H9 (cell line): ENCODE measurements around the gene MARCHF3. TPM values are rescaled to one million over a fixed set of nuclear protein-coding genes. Genes with fewer than 3 reads are reported as not detected.

Source experiments
- DNase-seq: peaks from one replicate; pipeline ENCODE4 v3.0.0-alpha.2; 2017
- H2AFZ ChIP-seq: one replicate; pipeline ENCODE4 v1.6.1; 2013; ENCODE audit warnings: mild to moderate bottlenecking, low read length, control low read depth, moderate library complexity
- H2AK5ac ChIP-seq: 2 replicates; pipeline ENCODE4 v1.6.1; 2013; ENCODE audit warnings: low read length, control low read depth, mixed read lengths; ENCODE audit not compliant: insufficient read length
- H2BK120ac ChIP-seq: one replicate; pipeline ENCODE4 v1.6.1; 2013; ENCODE audit warnings: low read depth, mild to moderate bottlenecking, low read length, control low read depth, inconsistent platforms; ENCODE audit not compliant: poor library complexity, severe bottlenecking
- H2BK12ac ChIP-seq: 2 replicates; pipeline ENCODE4 v1.6.1; 2013; ENCODE audit warnings: low read length, control low read depth, mixed read lengths, low read depth; ENCODE audit not compliant: insufficient read length
- H2BK15ac ChIP-seq: 2 replicates; pipeline ENCODE4 v1.6.1; 2013; ENCODE audit warnings: low read depth, low read length, control low read depth
- H2BK20ac ChIP-seq: one replicate; pipeline ENCODE4 v1.6.1; 2013; ENCODE audit warnings: low read depth, mild to moderate bottlenecking, low read length, control low read depth, inconsistent platforms; ENCODE audit not compliant: poor library complexity, severe bottlenecking
- H2BK5ac ChIP-seq: 2 replicates; pipeline ENCODE4 v1.6.1; 2013; ENCODE audit warnings: low read length, control low read depth, mixed read lengths; ENCODE audit not compliant: insufficient read length
- H3K14ac ChIP-seq: 2 replicates; pipeline ENCODE4 v1.6.1; 2013; ENCODE audit warnings: low read length, control low read depth; ENCODE audit not compliant: insufficient read depth
- H3K18ac ChIP-seq: 2 replicates; pipeline ENCODE4 v1.6.1; 2013; ENCODE audit warnings: low read depth, mild to moderate bottlenecking, mixed read lengths, low read length, control low read depth; ENCODE audit not compliant: insufficient read length
- H3K23ac ChIP-seq: 2 replicates; pipeline ENCODE4 v1.6.1; 2013; ENCODE audit warnings: low read length, control low read depth, mixed read lengths, low read depth; ENCODE audit not compliant: insufficient read length
- H3K23me2 ChIP-seq: 2 replicates; pipeline ENCODE4 v1.6.1; 2013; ENCODE audit warnings: low read depth, mild to moderate bottlenecking, mixed read lengths, low read length, control low read depth; ENCODE audit not compliant: insufficient read length, poor library complexity, severe bottlenecking
- H3K27ac ChIP-seq: 2 replicates; pipeline ENCODE4 v1.5.1; 2013; ENCODE audit warnings: low read length, control low read depth, mixed read lengths, low read depth; ENCODE audit not compliant: insufficient read length
- H3K27me3 ChIP-seq: 2 replicates; pipeline ENCODE4 v1.6.1; 2013; ENCODE audit warnings: low read length, control low read depth, inconsistent platforms; ENCODE audit not compliant: insufficient read depth
- H3K4ac ChIP-seq: 2 replicates; pipeline ENCODE4 v1.6.1; 2013; ENCODE audit warnings: low read depth, mild to moderate bottlenecking, control low read depth, inconsistent platforms, low read length, moderate library complexity
- H3K4me1 ChIP-seq: 2 replicates; pipeline ENCODE4 v1.6.1; 2013; ENCODE audit warnings: low read length, control low read depth, inconsistent platforms; ENCODE audit not compliant: insufficient read depth
- H3K4me2 ChIP-seq: 2 replicates; pipeline ENCODE4 v1.6.1; 2013; ENCODE audit warnings: low read length, control low read depth, mixed read lengths; ENCODE audit not compliant: insufficient read length, insufficient read depth
- H3K56ac ChIP-seq: 2 replicates; pipeline ENCODE4 v1.6.1; 2013; ENCODE audit warnings: low read depth, mild to moderate bottlenecking, mixed read lengths, low read length, control low read depth; ENCODE audit not compliant: insufficient read length
- H3K79me1 ChIP-seq: 2 replicates; pipeline ENCODE4 v1.6.1; 2013; ENCODE audit warnings: low read depth, mild to moderate bottlenecking, moderate library complexity, low read length, control low read depth, inconsistent platforms; ENCODE audit not compliant: insufficient read depth, poor library complexity, severe bottlenecking
- H3K79me2 ChIP-seq: 2 replicates; pipeline ENCODE4 v1.6.1; 2013; ENCODE audit warnings: low read length, control low read depth, inconsistent platforms; ENCODE audit not compliant: insufficient read depth
- H3K9ac ChIP-seq: 2 replicates; pipeline ENCODE4 v1.6.1; 2013; ENCODE audit warnings: low read length, control low read depth, mixed read lengths; ENCODE audit not compliant: insufficient read length; ENCODE audit errors: extremely low read depth
- H3K9me3 ChIP-seq: one replicate; pipeline ENCODE4 v1.6.1; 2013; ENCODE audit warnings: low read depth, low read length, inconsistent platforms; ENCODE audit not compliant: control insufficient read depth
- H3T11ph ChIP-seq: one replicate; pipeline ENCODE4 v1.6.1; 2013; ENCODE audit warnings: mild to moderate bottlenecking, low read length, control low read depth, inconsistent platforms
- H4K20me1 ChIP-seq: one replicate; pipeline ENCODE4 v1.6.1; 2013; ENCODE audit not compliant: control insufficient read depth, insufficient read length, insufficient read depth
- H4K5ac ChIP-seq: 2 replicates; pipeline ENCODE4 v1.6.1; 2013; ENCODE audit warnings: low read depth, mild to moderate bottlenecking, mixed read lengths, low read length, control low read depth; ENCODE audit not compliant: insufficient read length
- H4K8ac ChIP-seq: replicated peaks from 2 replicates; pipeline ENCODE4 v1.6.1; 2013; ENCODE audit warnings: low read length, control low read depth, mixed read lengths, low read depth; ENCODE audit not compliant: insufficient read length
- H4K91ac ChIP-seq: 2 replicates; pipeline ENCODE4 v1.6.1; 2013; ENCODE audit warnings: low read depth, mild to moderate bottlenecking, moderate library complexity, mixed read lengths, low read length, control low read depth; ENCODE audit not compliant: insufficient read length
- H3K27ac Mint-ChIP-seq, 3 experiments: 2 replicates in 2 of 3; 3 replicates in 1 of 3; pipeline ENCODE4 v1.8.0; 2020 to 2021; ENCODE audit warnings: mixed read lengths in 3 of 3, mild to moderate bottlenecking in 1 of 3, moderate library complexity in 1 of 3
- H3K27me3 Mint-ChIP-seq: 2 replicates; pipeline ENCODE4 v1.8.0; 2021; ENCODE audit warnings: low read depth, mild to moderate bottlenecking, moderate library complexity, mixed read lengths
- H3K36me3 Mint-ChIP-seq, 3 experiments: 2 replicates in 2 of 3; 3 replicates in 1 of 3; pipeline ENCODE4 v1.8.0; 2020 to 2021; ENCODE audit warnings: low read depth in 3 of 3, mixed read lengths in 3 of 3; ENCODE audit not compliant: insufficient read depth in 1 of 3
- H3K4me1 Mint-ChIP-seq, 2 experiments: 2 replicates each; pipeline ENCODE4 v1.8.0; 2020; ENCODE audit warnings: mixed read lengths in 2 of 2
- H3K4me3 Mint-ChIP-seq, 2 experiments: 2 replicates in 1 of 2; 3 replicates in 1 of 2; pipeline ENCODE4 v1.8.0; 2020 to 2021; ENCODE audit warnings: mild to moderate bottlenecking in 2 of 2, mixed read lengths in 2 of 2, moderate library complexity in 1 of 2
- H3K9me3 Mint-ChIP-seq, 2 experiments: 2 replicates in 1 of 2; 3 replicates in 1 of 2; pipeline ENCODE4 v1.8.0; 2020; ENCODE audit warnings: mild to moderate bottlenecking in 2 of 2, mixed read lengths in 2 of 2, moderate library complexity in 1 of 2
- WGBS: extraction: QIAGEN DNeasy Blood & Tissue Kit; methylation state at CpG from one replicate; pipeline ENCODE4 v1.1.7; 2013; ENCODE audit warnings: missing lambda C conversion rate, low lambda C conversion rate, mixed read lengths; ENCODE audit not compliant: insufficient read length; ENCODE audit errors: extremely low coverage; 5-methylcytosine and 5-hydroxymethylcytosine counted together
- total RNA-seq: library from RNA; stranded (reverse); gene quantifications from 2 replicates; pipeline ENCODE4 v1.2.1, GENCODE V29; 2021
- TF ChIP-seq, protein P1 (sequence below): fragments of 200-600 bp; sonication (generic); conservative IDR thresholded peaks from 3 replicates; pipeline ENCODE4 v1.8.0; 2021; ENCODE audit warnings: antibody characterized with exemption, mild to moderate bottlenecking

The MARCHF3 gene
- total RNA-seq, 1 experiment from 2014 or later = 17.7 TPM

DNA sequence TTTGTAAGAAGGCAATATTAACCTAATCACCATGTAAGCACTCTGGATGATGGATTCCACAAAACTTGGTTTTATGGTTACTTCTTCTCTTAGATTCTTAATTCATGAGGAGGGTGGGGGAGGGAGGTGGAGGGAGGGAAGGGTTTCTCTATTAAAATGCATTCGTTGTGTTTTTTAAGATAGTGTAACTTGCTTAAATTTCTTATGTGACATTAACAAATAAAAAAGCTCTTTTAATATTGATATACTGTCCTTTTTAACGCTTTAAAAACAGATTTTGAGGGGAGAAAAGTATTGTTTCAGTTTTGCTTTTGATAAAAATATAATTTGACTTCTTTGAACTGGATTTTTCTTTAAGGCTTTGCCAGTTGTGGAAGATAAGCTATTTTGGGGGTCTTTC lies 193.6 kb downstream of the MARCHF3 start:
- no peak overlapping the region for H3K14ac ChIP-seq
- WGBS = no CpG with 5 or more reads among the region's 2 CpGs
- peaks cover 46 to 49% of the 10 kb centered on the region in 2 experiments for H3K4me1 Mint-ChIP-seq

More for the DNA sequence above, 193.6 kb downstream of the MARCHF3 start:
- no peaks in the 10 kb centered on the region for H3K79me1 ChIP-seq
- H2AK5ac ChIP-seq = no peak overlapping the region
- H4K8ac ChIP-seq = no peak overlapping the region
- Mint-ChIP-seq H3K27me3 (no peaks in the 10 kb centered on the region), H3K27ac (no peak overlapping the region), H3K9me3 (peaks cover 0 to 2% of the 10 kb centered on the region in 2 experiments; a peak in 1 of 5 replicates), H3K36me3 (peaks cover 37 to 73% (median 41%) of the 10 kb centered on the region in 3 experiments), H3K4me3 (no peak overlapping the region)
- no peak overlapping the region for H2BK5ac ChIP-seq
- H3K4me2 ChIP-seq = no peak overlapping the region
- no peaks in the 10 kb centered on the region for H3K79me2 ChIP-seq
- no peak for DNase-seq
- H3K4ac ChIP-seq = no peak overlapping the region
- no peak overlapping the region for H2BK15ac ChIP-seq
- no peak overlapping the region for H3T11ph ChIP-seq
- H4K91ac ChIP-seq = no peak overlapping the region
- no peak overlapping the region for H3K27ac ChIP-seq
- no peak overlapping the region for H3K56ac ChIP-seq
- H3K23ac ChIP-seq = no peak overlapping the region
- no peak overlapping the region for H2BK120ac ChIP-seq
- H3K18ac ChIP-seq = no peak overlapping the region
- H2BK20ac ChIP-seq = no peak overlapping the region
- no peak overlapping the region for H4K5ac ChIP-seq
- no peak overlapping the region for H3K9ac ChIP-seq
- TF ChIP-seq, protein P1, sequence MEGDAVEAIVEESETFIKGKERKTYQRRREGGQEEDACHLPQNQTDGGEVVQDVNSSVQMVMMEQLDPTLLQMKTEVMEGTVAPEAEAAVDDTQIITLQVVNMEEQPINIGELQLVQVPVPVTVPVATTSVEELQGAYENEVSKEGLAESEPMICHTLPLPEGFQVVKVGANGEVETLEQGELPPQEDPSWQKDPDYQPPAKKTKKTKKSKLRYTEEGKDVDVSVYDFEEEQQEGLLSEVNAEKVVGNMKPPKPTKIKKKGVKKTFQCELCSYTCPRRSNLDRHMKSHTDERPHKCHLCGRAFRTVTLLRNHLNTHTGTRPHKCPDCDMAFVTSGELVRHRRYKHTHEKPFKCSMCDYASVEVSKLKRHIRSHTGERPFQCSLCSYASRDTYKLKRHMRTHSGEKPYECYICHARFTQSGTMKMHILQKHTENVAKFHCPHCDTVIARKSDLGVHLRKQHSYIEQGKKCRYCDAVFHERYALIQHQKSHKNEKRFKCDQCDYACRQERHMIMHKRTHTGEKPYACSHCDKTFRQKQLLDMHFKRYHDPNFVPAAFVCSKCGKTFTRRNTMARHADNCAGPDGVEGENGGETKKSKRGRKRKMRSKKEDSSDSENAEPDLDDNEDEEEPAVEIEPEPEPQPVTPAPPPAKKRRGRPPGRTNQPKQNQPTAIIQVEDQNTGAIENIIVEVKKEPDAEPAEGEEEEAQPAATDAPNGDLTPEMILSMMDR = no peak
- H4K20me1 ChIP-seq = no peaks in the 10 kb centered on the region
- H3K4me1 ChIP-seq = no peaks in the 10 kb centered on the region
- H2AFZ ChIP-seq = no peak overlapping the region
- H2BK12ac ChIP-seq = no peak overlapping the region
- no peaks in the 10 kb centered on the region for H3K23me2 ChIP-seq
- no peaks in the 10 kb centered on the region for H3K27me3 ChIP-seq
- no peaks in the 10 kb centered on the region for H3K9me3 ChIP-seq
